IPS-18c (cell line): ENCODE measurements around the gene HTR6.

Source experiments
- H3K4me3 ChIP-seq: 2 replicates; pipeline ENCODE4 v1.7.0; 2013; ENCODE audit warnings: low read depth, mild to moderate bottlenecking, low read length, moderate library complexity; ENCODE audit not compliant: insufficient read depth
- H3K9me3 ChIP-seq: one replicate; pipeline ENCODE4 v1.6.1; 2013; ENCODE audit warnings: mild to moderate bottlenecking, low read length, moderate library complexity; ENCODE audit not compliant: control insufficient read depth, insufficient read depth

Gene HTR6

DNA sequence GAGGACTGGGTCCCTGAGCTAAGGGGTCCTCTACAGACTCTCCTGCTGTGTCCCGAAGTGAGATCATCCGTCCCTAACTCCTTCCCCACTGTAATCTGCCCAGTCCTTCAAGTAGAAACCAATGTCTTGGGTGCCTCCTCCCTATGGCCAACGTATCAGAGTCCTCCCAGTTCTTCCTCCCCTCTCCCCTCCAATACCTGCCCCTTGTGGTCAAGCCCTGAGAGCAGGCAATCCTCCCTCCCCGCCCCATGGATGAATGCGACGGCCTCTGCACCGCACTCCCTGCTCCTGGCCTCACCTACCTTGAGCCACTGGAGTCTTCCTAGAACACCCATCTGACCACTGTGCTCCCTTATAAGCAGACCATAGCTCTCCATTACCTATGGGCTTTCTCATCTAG, 31.1 kb downstream of the HTR6 start:
- Histone ChIP-seq H3K4me3 (no peak overlapping the region), H3K9me3 (no peaks in the 10 kb centered on the region)

DNA sequence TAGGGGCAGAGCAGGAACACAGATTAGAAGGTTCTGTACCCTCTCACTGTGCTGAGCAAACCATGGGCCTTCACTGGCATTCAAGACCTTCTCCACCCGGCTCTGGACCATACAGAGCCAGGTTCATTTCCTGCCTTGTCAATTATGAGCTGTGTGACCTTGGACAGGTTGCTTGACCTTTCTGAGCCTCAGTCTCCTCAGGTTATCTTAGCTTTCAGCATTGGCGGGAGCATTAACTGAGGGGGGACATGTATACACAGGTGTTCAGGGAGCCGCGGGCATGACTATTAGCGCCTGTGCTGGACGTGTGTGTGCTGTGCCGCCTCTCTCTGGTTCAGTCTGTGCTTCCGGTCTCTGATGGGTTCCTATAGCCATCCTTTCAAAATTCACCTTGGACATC, 32.1 kb downstream of the HTR6 start:
- Histone ChIP-seq H3K4me3 (no peak overlapping the region), H3K9me3 (no peaks in the 10 kb centered on the region)

GRCh38 chr1:19698181-19698580, 33.5 kb downstream of the HTR6 start:
- no peak overlapping the region for H3K4me3 ChIP-seq
- H3K9me3 ChIP-seq = no peaks in the 10 kb centered on the region

- Histone ChIP-seq H3K4me3 (no peak overlapping the region), H3K9me3 (no peaks in the 10 kb centered on the region)
Measured at GRCh38 chr1:19700079-19700777, 35.6 kb downstream of the HTR6 start.

DNA sequence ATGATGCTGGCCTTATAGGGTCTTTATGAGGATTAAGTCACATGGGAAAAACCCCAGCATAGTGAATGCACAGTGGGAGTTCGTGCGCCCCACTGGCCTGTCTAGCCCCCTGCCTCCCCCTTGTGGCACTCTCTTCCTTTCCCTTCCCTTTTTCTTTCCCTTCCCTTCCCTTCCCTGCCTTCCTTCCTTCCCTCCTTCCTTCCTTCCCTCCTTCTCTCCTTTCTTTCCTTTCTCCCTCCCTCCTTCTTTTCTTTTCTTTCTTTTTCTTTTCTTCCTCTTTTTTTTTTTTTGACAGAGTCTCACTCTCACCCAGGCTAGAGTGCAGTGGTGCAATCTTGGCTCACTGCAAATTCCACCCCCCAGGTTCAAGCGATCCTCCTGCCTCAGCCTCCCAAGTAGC, 38.6 kb downstream of the HTR6 start:
- Histone ChIP-seq H3K4me3 (no peak overlapping the region), H3K9me3 (peaks cover 2% of the 10 kb centered on the region)

GRCh38 chr1:19704247-19705113, 39.8 kb downstream of the HTR6 start:
- Histone ChIP-seq H3K9me3 (peaks cover 2% of the 10 kb centered on the region), H3K4me3 (peak overlapping the region; percentile 32)

DNA sequence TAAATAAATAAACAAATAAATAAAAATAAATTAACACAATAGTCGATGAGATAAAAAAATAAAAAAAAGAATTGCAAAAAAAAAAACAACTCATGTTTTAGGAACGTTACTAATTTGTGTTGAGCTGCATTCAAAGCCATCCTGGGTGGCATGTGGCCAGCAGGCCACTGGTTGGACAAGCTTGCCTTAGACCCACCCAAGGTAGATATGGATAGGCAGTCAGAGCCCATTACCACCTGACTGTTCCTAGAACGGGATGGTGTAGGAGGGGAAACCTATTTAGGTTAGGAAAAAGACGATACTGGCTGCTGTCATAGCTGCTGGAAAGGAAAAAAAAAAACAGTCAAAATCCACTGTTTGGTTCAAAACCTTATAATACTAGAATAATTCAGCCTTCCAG, 40.8 kb downstream of the HTR6 start:
- H3K4me3 ChIP-seq = no peak overlapping the region
- peaks cover 2% of the 10 kb centered on the region for H3K9me3 ChIP-seq

DNA sequence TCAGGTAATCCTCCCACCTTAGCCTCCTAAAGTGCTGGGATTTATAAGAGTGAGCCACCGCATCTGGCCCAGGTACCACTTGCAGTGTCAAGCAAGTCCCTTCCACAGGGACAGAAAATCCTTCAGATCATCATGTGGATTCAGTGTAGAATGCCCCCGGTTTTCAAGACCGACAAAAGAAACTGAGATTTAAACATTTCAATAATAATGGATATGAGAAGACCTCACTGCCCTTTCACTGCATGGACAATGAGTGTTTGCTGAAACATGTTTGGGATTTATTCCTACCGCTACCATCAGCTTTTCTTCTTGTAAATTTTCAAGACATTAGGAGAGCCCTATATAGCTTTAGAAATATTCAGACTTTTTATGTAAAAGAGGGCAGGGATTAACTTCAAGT, 41.5 kb downstream of the HTR6 start:
- Histone ChIP-seq H3K9me3 (peaks cover 2% of the 10 kb centered on the region), H3K4me3 (no peak overlapping the region)

DNA sequence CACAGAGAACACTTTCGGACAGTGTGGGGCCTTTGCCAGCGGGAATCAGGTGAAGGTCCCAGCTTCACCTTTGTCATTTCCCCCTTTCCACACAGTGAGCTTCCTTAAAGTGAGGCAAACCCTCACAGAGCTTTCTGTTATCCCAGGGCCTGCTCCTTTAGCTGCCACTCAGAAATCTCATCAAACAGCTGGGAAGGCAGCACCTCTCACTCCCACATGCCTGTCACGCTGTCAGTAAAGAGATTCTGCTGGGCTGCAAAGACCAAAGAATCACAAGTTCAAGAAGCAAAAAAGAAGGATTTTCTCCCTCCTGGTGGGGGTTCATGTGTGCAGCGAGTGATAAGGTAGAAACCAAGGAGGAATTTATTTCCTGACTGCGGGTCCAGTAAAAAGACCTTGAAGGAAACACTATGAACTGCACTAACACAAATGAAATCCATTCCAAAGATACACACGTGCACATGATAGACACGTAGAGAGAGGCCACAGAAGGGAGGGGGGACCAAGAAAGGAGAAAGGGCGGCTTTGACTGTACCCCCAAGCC, 44.0 kb downstream of the HTR6 start:
- H3K4me3 ChIP-seq = no peak overlapping the region
- H3K9me3 ChIP-seq = peaks cover 2% of the 10 kb centered on the region

- H3K4me3 ChIP-seq = no peak overlapping the region
- peaks cover 2% of the 10 kb centered on the region for H3K9me3 ChIP-seq
Measured at GRCh38 chr1:19709260-19709793, 44.7 kb downstream of the HTR6 start.

DNA sequence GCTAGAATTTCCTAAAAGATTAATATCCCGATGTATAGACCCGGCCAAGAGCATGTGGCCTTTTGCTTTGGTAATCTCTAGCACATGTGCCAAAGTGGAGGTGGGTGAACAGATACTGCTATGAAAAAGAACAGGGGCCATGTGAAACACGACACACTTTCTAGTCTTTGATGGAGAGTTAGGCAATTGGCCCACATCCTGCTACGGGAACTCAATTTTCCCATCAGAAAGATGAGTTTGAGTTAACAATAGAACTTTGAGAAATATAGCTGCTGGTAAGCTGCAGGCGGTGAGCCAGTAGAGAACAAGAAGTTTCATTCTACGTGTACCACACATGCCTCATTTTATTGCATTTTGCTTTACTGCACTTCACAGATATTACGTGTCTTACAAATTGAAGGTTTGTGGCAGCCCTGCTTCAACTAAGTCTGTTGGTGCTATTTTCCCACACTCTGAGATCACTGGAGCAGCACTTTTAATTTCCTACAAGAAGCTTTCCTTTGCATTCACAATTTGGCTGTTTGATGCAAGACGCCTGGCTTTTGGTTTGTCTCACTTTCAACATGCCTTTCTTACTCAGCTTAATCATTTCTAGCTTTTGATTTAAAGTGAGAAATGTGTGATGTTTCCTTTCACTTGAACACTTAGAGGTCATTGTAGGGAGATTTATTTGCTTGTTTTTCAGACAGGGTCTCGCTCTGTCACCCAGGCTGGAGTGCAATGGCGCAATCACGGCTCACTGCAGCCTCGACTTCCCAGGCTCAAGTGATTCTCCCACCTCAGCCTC, 46.3 kb downstream of the HTR6 start:
- H3K9me3 ChIP-seq = peaks cover 2% of the 10 kb centered on the region

GRCh38 chr1:19712928-19713327, 48.3 kb downstream of the HTR6 start:
- H3K9me3 ChIP-seq = no peaks in the 10 kb centered on the region
- H3K4me3 ChIP-seq = no peak overlapping the region

More for the DNA sequence above, 46.3 kb downstream of the HTR6 start:
- H3K4me3 ChIP-seq = no peak overlapping the region

DNA sequence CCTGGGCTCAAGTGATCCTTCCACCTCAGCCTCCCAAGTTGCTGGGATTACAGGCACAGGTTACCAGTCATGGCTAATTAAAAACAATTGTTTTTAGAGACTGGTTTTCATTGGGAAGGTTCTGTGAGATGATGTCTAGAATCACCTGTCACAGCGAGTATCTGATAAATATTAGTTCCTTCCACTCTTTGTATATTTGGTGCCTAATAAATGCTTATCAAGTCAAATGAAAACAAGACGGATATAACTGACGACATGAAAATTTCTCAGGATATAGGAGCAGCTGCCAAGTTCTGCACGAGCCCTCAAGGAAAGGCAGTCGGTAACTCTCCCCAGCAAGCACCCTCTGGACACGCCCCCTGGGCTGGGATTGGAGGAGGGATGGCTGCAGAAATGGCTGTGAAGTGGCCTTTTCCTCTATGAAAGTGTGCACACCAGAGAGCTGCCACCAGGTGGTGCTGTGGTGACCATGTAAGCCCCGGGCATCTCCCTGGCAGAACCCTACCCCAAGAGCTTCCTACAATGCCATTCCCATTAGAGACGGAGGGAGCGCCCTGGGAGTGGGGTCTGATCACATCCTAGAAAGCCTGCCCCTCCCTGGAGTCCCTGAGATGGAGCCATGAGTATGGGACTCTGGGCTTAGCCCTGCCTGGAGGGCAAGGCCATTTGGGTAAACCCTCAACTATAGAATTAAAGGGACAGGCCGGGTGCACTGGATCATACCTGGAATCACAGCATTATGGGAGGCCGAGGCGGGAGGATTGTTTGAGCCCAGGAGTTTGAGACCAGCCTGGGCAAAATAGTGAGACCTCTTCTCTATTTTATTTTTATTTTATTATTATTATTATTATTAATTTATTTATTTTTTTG, 50.9 kb downstream of the HTR6 start:
- no peaks in the 10 kb centered on the region for H3K9me3 ChIP-seq
- no peak overlapping the region for H3K4me3 ChIP-seq

- Histone ChIP-seq H3K9me3 (no peaks in the 10 kb centered on the region), H3K4me3 (no peak overlapping the region)
Measured at GRCh38 chr1:19717467-19717866, 52.8 kb downstream of the HTR6 start.

DNA sequence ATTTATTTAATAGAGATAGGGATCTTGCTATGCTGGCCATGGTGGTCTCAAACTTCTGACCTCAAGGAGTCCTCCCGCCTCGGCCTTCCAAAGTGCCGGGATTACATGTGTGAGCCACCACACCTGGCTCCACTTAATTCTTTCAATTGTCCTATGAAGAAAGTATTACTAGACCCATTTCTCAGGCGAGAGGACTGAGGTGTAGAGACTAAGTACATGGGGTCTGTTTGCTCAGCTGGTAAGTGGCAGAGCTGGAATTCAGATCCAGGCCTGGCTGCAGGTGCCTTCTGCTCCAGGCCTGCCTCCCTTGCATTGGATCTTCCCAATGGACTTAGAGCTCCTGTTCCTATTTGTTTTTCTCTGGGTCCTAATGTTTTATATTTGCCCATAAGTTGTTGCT, 55.5 kb downstream of the HTR6 start:
- Histone ChIP-seq H3K4me3 (no peak overlapping the region), H3K9me3 (no peaks in the 10 kb centered on the region)

- Histone ChIP-seq H3K9me3 (no peaks in the 10 kb centered on the region), H3K4me3 (no peak overlapping the region)
Measured at GRCh38 chr1:19720973-19721372, 56.3 kb downstream of the HTR6 start.
